PC-3 (cell line): ENCODE results near the gene TMEM147. TPM values are rescaled to one million over a fixed set of nuclear protein-coding genes. Genes with fewer than 3 reads are reported as not detected.

Experiments
- ATAC-seq: fragments of 200-7000 bp; cut with Tn5 transposase; 2 replicates; pipeline ENCODE4 v1.9.1; 2020; ENCODE audit warnings: mild to moderate bottlenecking, moderate library complexity
- BruUV-seq: library from RNA; stranded (reverse); fragments of 400-500 nt; replicated peaks from 2 replicates; lab custom pipeline; 2021; lab: Mats Ljungman, UMichigan
- CTCF ChIA-PET: fragments of 300-600 bp; sonication (Branson Sonifier 250); formaldehyde crosslinking; loops from one replicate; lab custom pipeline; 2022; ENCODE audit warnings: antibody characterized with exemption; lab: Charles Lee
- POLR2A ChIA-PET: fragments of 300-600 bp; sonication (Branson Sonifier 250); formaldehyde crosslinking; loops from one replicate; lab custom pipeline; 2022; ENCODE audit warnings: antibody characterized with exemption; ENCODE audit not compliant: unreplicated experiment; lab: Charles Lee
- DNase-seq: peaks from one replicate; pipeline ENCODE4 v3.0.0-alpha.2; 2015
- H2AFZ ChIP-seq: fragments of 300-600 bp; sonication (generic); 2 replicates; pipeline ENCODE4 v1.6.0; 2016; ENCODE audit warnings: antibody characterized with exemption, low read length
- H3F3A ChIP-seq: fragments of 300-600 bp; sonication (generic); one replicate; pipeline ENCODE4 v1.6.0; 2017; ENCODE audit warnings: antibody characterized with exemption, low read length, control low read depth, mild to moderate bottlenecking; ENCODE audit not compliant: unreplicated experiment
- H3K27ac ChIP-seq: fragments of 300-600 bp; sonication (generic); 2 replicates; pipeline ENCODE4 v1.5.1; 2016; ENCODE audit warnings: mild to moderate bottlenecking, low read length
- H3K27me3 ChIP-seq: fragments of 300-600 bp; sonication (generic); 2 replicates; pipeline ENCODE4 v1.6.1; 2016; ENCODE audit warnings: low read length, mixed read lengths
- H3K36me3 ChIP-seq: fragments of 300-600 bp; sonication (generic); 2 replicates; pipeline ENCODE4 v1.6.1; 2016; ENCODE audit warnings: low read depth, mixed run types, low read length, mixed read lengths
- H3K4me1 ChIP-seq: fragments of 300-600 bp; sonication (generic); 2 replicates; pipeline ENCODE4 v1.5.1; 2016; ENCODE audit warnings: low read length; ENCODE audit not compliant: insufficient read depth
- H3K4me2 ChIP-seq: fragments of 300-600 bp; sonication (generic); 2 replicates; pipeline ENCODE4 v1.6.0; 2016; ENCODE audit warnings: low read length
- H3K4me3 ChIP-seq: fragments of 300-600 bp; sonication (generic); 2 replicates; pipeline ENCODE4 v1.5.1; 2016; ENCODE audit warnings: mild to moderate bottlenecking, low read length, mixed read lengths
- H3K79me2 ChIP-seq: fragments of 300-600 bp; sonication (generic); 2 replicates; pipeline ENCODE4 v1.6.1; 2017; ENCODE audit warnings: low read length, mixed read lengths
- H3K9ac ChIP-seq: fragments of 300-600 bp; sonication (generic); 2 replicates; pipeline ENCODE4 v1.6.0; 2016; ENCODE audit warnings: mild to moderate bottlenecking, low read length
- H3K9me2 ChIP-seq: fragments of 300-600 bp; sonication (generic); replicated peaks from 2 replicates; pipeline ENCODE4 v1.6.1; 2016; ENCODE audit warnings: mixed run types, low read length, mixed read lengths
- H3K9me3 ChIP-seq: fragments of 300-600 bp; sonication (generic); 2 replicates; pipeline ENCODE4 v1.6.1; 2016; ENCODE audit warnings: low read length, mixed read lengths
- H4K20me1 ChIP-seq: fragments of 300-600 bp; sonication (generic); 2 replicates; pipeline ENCODE4 v1.6.1; 2016; ENCODE audit warnings: low read length, mixed read lengths
- EZH2 ChIP-seq: fragments of 300-600 bp; sonication (generic); IDR thresholded peaks from one replicate; pipeline ENCODE4 v1.6.1; 2017; ENCODE audit warnings: antibody characterized with exemption, mild to moderate bottlenecking, low read length; ENCODE audit not compliant: unreplicated experiment
- EZH2phosphoT487 ChIP-seq: fragments of 300-600 bp; sonication (generic); IDR thresholded peaks from 2 replicates; pipeline ENCODE4 v1.6.1; 2018; ENCODE audit warnings: mild to moderate bottlenecking, antibody characterized with exemption, low read length, borderline replicate concordance
- intact Hi-C: fragments of 100-400 bp; cut with micrococcal nuclease; formaldehyde crosslinking; loops from 2 replicates; pipeline ENCODE4 v1.9.0; 2023
- total RNA-seq: library from RNA; depleted of rRNA; stranded (reverse); fragments of >200 nt; gene quantifications from 2 replicates; pipeline ENCODE4 v1.2.3, GENCODE V29; 2014
- TF ChIP-seq, protein P1 (sequence below): fragments of 300-600 bp; sonication (generic); conservative IDR thresholded peaks from 2 replicates; pipeline ENCODE4 v1.5.1; 2017; ENCODE audit warnings: antibody characterized with exemption, low read depth, mild to moderate bottlenecking, low read length

The TMEM147 gene
- total RNA-seq, 1 experiment from 2014 or later, result 206 TPM

- TF ChIP-seq, protein P1, sequence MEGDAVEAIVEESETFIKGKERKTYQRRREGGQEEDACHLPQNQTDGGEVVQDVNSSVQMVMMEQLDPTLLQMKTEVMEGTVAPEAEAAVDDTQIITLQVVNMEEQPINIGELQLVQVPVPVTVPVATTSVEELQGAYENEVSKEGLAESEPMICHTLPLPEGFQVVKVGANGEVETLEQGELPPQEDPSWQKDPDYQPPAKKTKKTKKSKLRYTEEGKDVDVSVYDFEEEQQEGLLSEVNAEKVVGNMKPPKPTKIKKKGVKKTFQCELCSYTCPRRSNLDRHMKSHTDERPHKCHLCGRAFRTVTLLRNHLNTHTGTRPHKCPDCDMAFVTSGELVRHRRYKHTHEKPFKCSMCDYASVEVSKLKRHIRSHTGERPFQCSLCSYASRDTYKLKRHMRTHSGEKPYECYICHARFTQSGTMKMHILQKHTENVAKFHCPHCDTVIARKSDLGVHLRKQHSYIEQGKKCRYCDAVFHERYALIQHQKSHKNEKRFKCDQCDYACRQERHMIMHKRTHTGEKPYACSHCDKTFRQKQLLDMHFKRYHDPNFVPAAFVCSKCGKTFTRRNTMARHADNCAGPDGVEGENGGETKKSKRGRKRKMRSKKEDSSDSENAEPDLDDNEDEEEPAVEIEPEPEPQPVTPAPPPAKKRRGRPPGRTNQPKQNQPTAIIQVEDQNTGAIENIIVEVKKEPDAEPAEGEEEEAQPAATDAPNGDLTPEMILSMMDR, result no peak
- TF ChIP-seq EZH2phosphoT487 (no peak), EZH2 (no peak)
- no peaks in the 10 kb centered on the region for H4K20me1 ChIP-seq
- DNase-seq, result no peak
- H3K27ac ChIP-seq, result no peak overlapping the region
- H3K9ac ChIP-seq, result no peak overlapping the region
- no peak for ATAC-seq
- H2AFZ ChIP-seq, result no peak overlapping the region
- intact Hi-C loops, result no loop called here
- CTCF ChIA-PET, result no interaction called here
- H3K4me2 ChIP-seq, result no peak overlapping the region
- no peaks in the 10 kb centered on the region for H3K79me2 ChIP-seq
- POLR2A ChIA-PET, result interaction anchor here (0.7 kb wide), 1 partner anchor 95 kb away, joined by 6 read pairs; the partner anchor contains the start of gene COX6B1
- H3K4me1 ChIP-seq, result peaks cover 5% of the 10 kb centered on the region; the same call in 1 of the 2 replicates
- BruUV-seq, result no TSS peak
- H3K36me3 ChIP-seq, result no peaks in the 10 kb centered on the region
- H3K9me2 ChIP-seq, result no peaks in the 10 kb centered on the region
- no peaks in the 10 kb centered on the region for H3K9me3 ChIP-seq
- H3K4me3 ChIP-seq, result no peak overlapping the region
- no peaks in the 10 kb centered on the region for H3F3A ChIP-seq
- H3K27me3 ChIP-seq, result no peaks in the 10 kb centered on the region
These were observed 7.3 kb downstream of the TMEM147 start for GRCh38 chr19:35552534-35553384.

DNA sequence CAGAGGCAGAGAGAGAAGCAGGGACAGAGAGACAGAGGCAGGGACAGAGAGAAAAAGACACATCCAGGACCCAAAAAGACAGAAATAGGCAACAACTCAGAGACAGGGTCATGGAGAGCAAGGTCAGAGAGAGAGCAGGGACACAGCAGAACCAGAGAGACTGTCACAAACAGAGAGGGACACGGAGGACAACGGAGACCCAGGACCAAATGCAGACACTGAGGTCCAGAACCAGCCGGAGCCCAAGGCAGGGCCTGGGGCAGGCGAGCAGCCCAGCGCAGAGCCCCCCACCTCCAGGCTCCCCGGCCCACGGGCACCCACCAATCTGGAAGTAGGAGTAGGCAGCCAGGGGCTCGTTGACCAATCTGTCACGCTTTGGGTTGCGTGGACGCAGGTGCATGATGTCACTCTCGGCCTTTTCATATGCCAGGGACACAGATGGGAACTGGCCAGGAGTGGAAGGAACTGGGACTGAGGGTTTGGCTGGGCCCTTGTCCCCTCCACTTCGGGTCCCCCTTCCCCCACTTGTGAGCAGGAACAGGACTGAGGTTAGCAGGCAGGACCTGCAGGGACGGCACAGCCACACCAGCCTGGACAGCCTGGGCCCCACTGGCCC, 8.1 kb downstream of the TMEM147 start:
- DNase-seq, result no peak
- Histone ChIP-seq H3K4me2 (no peak overlapping the region), H3K9ac (no peak overlapping the region), H3K4me3 (no peak overlapping the region), H3K9me2 (no peaks in the 10 kb centered on the region), H3K27me3 (no peaks in the 10 kb centered on the region), H3K9me3 (no peaks in the 10 kb centered on the region), H3K27ac (no peak overlapping the region), H2AFZ (no peak overlapping the region), H4K20me1 (no peaks in the 10 kb centered on the region), H3K36me3 (no peaks in the 10 kb centered on the region), H3K79me2 (no peaks in the 10 kb centered on the region), H3F3A (no peaks in the 10 kb centered on the region), H3K4me1 (peaks cover 5% of the 10 kb centered on the region; the same call in 1 of the 2 replicates)
- ChIA-PET POLR2A (no interaction called here), CTCF (no interaction called here)
- ATAC-seq, result no peak
- TF ChIP-seq EZH2 (no peak), EZH2phosphoT487 (no peak)
- TF ChIP-seq, protein P1, result no peak
- intact Hi-C loops, result no loop called here
- BruUV-seq, result no TSS peak
